IMR-90 (cell line): ENCODE measurements around the gene SPATA12. TPM values are rescaled to one million over a fixed set of nuclear protein-coding genes. Genes with fewer than 3 reads are reported as not detected.

ENCODE experiments used
- ATAC-seq: fragments of 200-7000 bp; cut with Tn5 transposase; 2 replicates; pipeline ENCODE4 v1.9.1; 2020; ENCODE audit warnings: low read depth, mild to moderate bottlenecking, moderate library complexity
- BruUV-seq: library from RNA; stranded (reverse); fragments of 400-500 nt; replicated peaks from 2 replicates; lab custom pipeline; 2021; lab: Mats Ljungman, UMichigan
- CTCF ChIA-PET: fragments of 300-600 bp; formaldehyde crosslinking; extraction: SDS; loops from one replicate; lab custom pipeline; 2021; ENCODE audit warnings: antibody characterized with exemption; lab: Yijun Ruan, JAX
- POLR2A ChIA-PET: fragments of 300-600 bp; sonication (Branson Sonifier 250); formaldehyde crosslinking; loops from one replicate; lab custom pipeline; 2022; ENCODE audit warnings: antibody characterized with exemption; ENCODE audit not compliant: unreplicated experiment; lab: Charles Lee
- DNase-seq: peaks from one replicate; pipeline ENCODE4 v3.0.0; 2013
- H2AFZ ChIP-seq: replicated peaks from 2 replicates; pipeline ENCODE3; 2013; ENCODE audit warnings: low read length, mild to moderate bottlenecking; ENCODE audit not compliant: poor library complexity
- H2AK5ac ChIP-seq: 2 replicates; pipeline ENCODE4 v1.6.1; 2013; ENCODE audit warnings: low read depth, low read length, inconsistent platforms
- H2AK9ac ChIP-seq: replicated peaks from 2 replicates; pipeline ENCODE3; 2013; ENCODE audit warnings: mild to moderate bottlenecking, low read depth, low read length, moderate library complexity; ENCODE audit not compliant: poor library complexity
- H2BK120ac ChIP-seq: 2 replicates; pipeline ENCODE4 v1.6.1; 2013; ENCODE audit warnings: low read depth, low read length, inconsistent platforms
- H2BK15ac ChIP-seq: 3 replicates; pipeline ENCODE4 v1.6.1; 2013; ENCODE audit warnings: low read depth, low read length, inconsistent platforms
- H2BK20ac ChIP-seq: 2 replicates; pipeline ENCODE4 v1.6.1; 2013; ENCODE audit warnings: low read depth, mild to moderate bottlenecking, inconsistent platforms, low read length, moderate library complexity
- H2BK5ac ChIP-seq: 2 replicates; pipeline ENCODE4 v1.6.1; 2013; ENCODE audit warnings: mild to moderate bottlenecking, low read depth, low read length, inconsistent platforms; ENCODE audit not compliant: poor library complexity, severe bottlenecking
- H3K14ac ChIP-seq: replicated peaks from 2 replicates; pipeline ENCODE4 v1.6.1; 2013; ENCODE audit warnings: low read depth, low read length, inconsistent platforms
- H3K18ac ChIP-seq: 2 replicates; pipeline ENCODE4 v1.6.1; 2013; ENCODE audit warnings: low read depth, low read length, control low read depth
- H3K23ac ChIP-seq: 2 replicates; pipeline ENCODE4 v1.6.1; 2013; ENCODE audit warnings: low read depth, low read length, inconsistent platforms
- H3K27ac ChIP-seq: 2 replicates; pipeline ENCODE4 v1.5.1; 2013; ENCODE audit warnings: mild to moderate bottlenecking, control low read depth, low read length; ENCODE audit not compliant: insufficient read depth
- H3K27me3 ChIP-seq: 2 replicates; pipeline ENCODE4 v1.6.1; 2013; ENCODE audit warnings: low read length; ENCODE audit not compliant: control insufficient read depth, insufficient read depth
- H3K36me3 ChIP-seq: 2 replicates; pipeline ENCODE4 v1.6.1; 2013; ENCODE audit warnings: low read length, mixed read lengths; ENCODE audit not compliant: control insufficient read depth, insufficient read depth
- H3K4ac ChIP-seq: 2 replicates; pipeline ENCODE4 v1.6.1; 2013; ENCODE audit warnings: low read depth, low read length, inconsistent platforms
- H3K4me1 ChIP-seq: 2 replicates; pipeline ENCODE4 v1.6.1; 2013; ENCODE audit warnings: low read length, mixed read lengths; ENCODE audit not compliant: control insufficient read depth, insufficient read depth
- H3K4me2 ChIP-seq: 2 replicates; pipeline ENCODE4 v1.6.1; 2013; ENCODE audit warnings: low read depth, mild to moderate bottlenecking, control low read depth, low read length, moderate library complexity
- H3K4me3 ChIP-seq: 2 replicates; pipeline ENCODE4 v1.5.1; 2013; ENCODE audit warnings: low read depth, mild to moderate bottlenecking, control low read depth, low read length, moderate library complexity; ENCODE audit not compliant: insufficient read depth
- H3K56ac ChIP-seq: 2 replicates; pipeline ENCODE4 v1.6.1; 2013; ENCODE audit warnings: low read length, inconsistent platforms; ENCODE audit not compliant: insufficient read depth; ENCODE audit errors: extremely low read depth
- H3K79me1 ChIP-seq, 2 experiments: 2 replicates each; pipeline ENCODE4 v1.6.1; 2013; ENCODE audit warnings: low read length in 2 of 2, inconsistent platforms in 1 of 2, low read depth in 1 of 2
- H3K9ac ChIP-seq: 2 replicates; pipeline ENCODE4 v1.6.1; 2013; ENCODE audit warnings: low read depth, low read length, control low read depth
- H3K9me1 ChIP-seq: 2 replicates; pipeline ENCODE4 v1.6.1; 2013; ENCODE audit warnings: low read length, inconsistent platforms; ENCODE audit not compliant: insufficient read depth
- H3K9me3 ChIP-seq: 2 replicates; pipeline ENCODE4 v1.6.1; 2013; ENCODE audit warnings: low read length; ENCODE audit not compliant: control insufficient read depth, insufficient read depth
- H4K20me1 ChIP-seq: 2 replicates; pipeline ENCODE4 v1.6.1; 2013; ENCODE audit warnings: low read length, inconsistent platforms; ENCODE audit not compliant: insufficient read depth
- H4K5ac ChIP-seq: 2 replicates; pipeline ENCODE4 v1.6.1; 2013; ENCODE audit warnings: mild to moderate bottlenecking, low read depth, low read length, control low read depth
- H4K8ac ChIP-seq, 2 experiments: 2 replicates each; pipeline ENCODE4 v1.6.1; 2013; ENCODE audit warnings: low read depth in 2 of 2, low read length in 2 of 2, control low read depth in 1 of 2, inconsistent platforms in 1 of 2
- H4K91ac ChIP-seq: 2 replicates; pipeline ENCODE4 v1.6.1; 2013; ENCODE audit warnings: low read depth, low read length, inconsistent platforms; ENCODE audit not compliant: insufficient read depth
- BHLHE40 ChIP-seq: fragments of 150-350 bp; IDR thresholded peaks from 2 replicates; pipeline ENCODE4 v1.6.1; 2016; ENCODE audit warnings: mild to moderate bottlenecking, low read depth, low read length
- CEBPB ChIP-seq: IDR thresholded peaks from 2 replicates; pipeline ENCODE4 v1.6.1; 2012; ENCODE audit warnings: low read depth, low read length, improper control_type of control experiment
- CHD1 ChIP-seq: IDR thresholded peaks from 2 replicates; pipeline ENCODE4 v1.6.1; 2012; ENCODE audit warnings: low read depth, low read length, improper control_type of control experiment
- CTCF ChIP-seq: conservative IDR thresholded peaks from 2 replicates; pipeline ENCODE4 v1.5.1; 2012; ENCODE audit warnings: mild to moderate bottlenecking, low read depth, low read length, improper control_type of control experiment
- ELK1 ChIP-seq: fragments of 150-350 bp; IDR thresholded peaks from 2 replicates; pipeline ENCODE4 v1.6.1; 2016; ENCODE audit warnings: low read depth, mild to moderate bottlenecking, low read length, moderate library complexity, borderline replicate concordance
- FOS ChIP-seq: fragments of 150-350 bp; IDR thresholded peaks from 2 replicates; pipeline ENCODE4 v1.6.1; 2016; ENCODE audit warnings: low read depth, low read length
- MAFK ChIP-seq: IDR thresholded peaks from 2 replicates; pipeline ENCODE4 v1.6.1; 2012; ENCODE audit warnings: low read depth, low read length, improper control_type of control experiment
- MAZ ChIP-seq: IDR thresholded peaks from 2 replicates; pipeline ENCODE4 v1.6.1; 2012; ENCODE audit warnings: low read depth, mild to moderate bottlenecking, low read length, improper control_type of control experiment, moderate library complexity, borderline replicate concordance
- MXI1 ChIP-seq: IDR thresholded peaks from 2 replicates; pipeline ENCODE4 v1.6.1; 2012; ENCODE audit warnings: low read depth, mild to moderate bottlenecking, low read length, moderate library complexity, borderline replicate concordance
- NFE2L2 ChIP-seq: fragments of 150-350 bp; IDR thresholded peaks from 2 replicates; pipeline ENCODE4 v1.6.1; 2016; ENCODE audit warnings: low read depth, mild to moderate bottlenecking, low read length
- POLR2A ChIP-seq: IDR thresholded peaks from 2 replicates; pipeline ENCODE4 v1.6.1; 2012; ENCODE audit warnings: mild to moderate bottlenecking, low read depth, low read length
- RAD21 ChIP-seq: IDR thresholded peaks from 2 replicates; pipeline ENCODE4 v1.6.1; 2012; ENCODE audit warnings: low read length, improper control_type of control experiment
- RCOR1 ChIP-seq: IDR thresholded peaks from 2 replicates; pipeline ENCODE4 v1.6.1; 2012; ENCODE audit warnings: mild to moderate bottlenecking, low read length, improper control_type of control experiment; ENCODE audit not compliant: insufficient replicate concordance
- RFX5 ChIP-seq: IDR thresholded peaks from 2 replicates; pipeline ENCODE4 v1.8.0; 2012; ENCODE audit warnings: low read depth, mild to moderate bottlenecking, low read length, moderate library complexity
- SMC3 ChIP-seq: fragments of 150-350 bp; IDR thresholded peaks from 2 replicates; pipeline ENCODE4 v1.6.1; 2016; ENCODE audit warnings: low read depth, mild to moderate bottlenecking, antibody characterized with exemption, low read length, moderate library complexity
- WGBS, 2 experiments: methylation state at CpG; one replicate each; pipeline versions ENCODE4 v1.1.5 to v1.1.7; 2013; ENCODE audit warnings: missing lambda C conversion rate in 2 of 2; ENCODE audit not compliant: insufficient read length in 1 of 2; ENCODE audit errors: extremely low coverage in 2 of 2; 5-methylcytosine and 5-hydroxymethylcytosine counted together
- dilution Hi-C: fragments of 300-500 bp; cut with HindIII; formaldehyde crosslinking; loops from one replicate; pipeline ENCODE4 v1.14.3; 2018; ENCODE audit warnings: low sequenced_read_pairs; ENCODE audit not compliant: unreplicated experiment
- in situ Hi-C: fragments of 300-500 bp; cut with MboI; formaldehyde crosslinking; loops from 3 replicates; pipeline ENCODE4 v1.14.3; 2019; ENCODE audit warnings: low sequenced_read_pairs, inconsistent platforms, mixed read lengths
- intact Hi-C: fragments of 100-400 bp; cut with micrococcal nuclease; formaldehyde crosslinking; loops from 2 replicates; pipeline ENCODE4 v1.10.0; 2022
- polyA plus RNA-seq, 3 experiments: library from polyadenylated mRNA; depleted of rRNA; stranded (reverse); fragments of >200 nt; gene quantifications; 2 replicates each; pipeline ENCODE4 v1.2.3, GENCODE V29; 2012; ENCODE audit warnings: low replicate concordance in 1 of 3
- total RNA-seq: library from RNA; depleted of rRNA; stranded (reverse); fragments of >200 nt; gene quantifications from 2 replicates; pipeline ENCODE4 v1.2.3, GENCODE V29; 2012
- TF ChIP-seq, protein P1 (sequence below): fragments of 150-350 bp; IDR thresholded peaks from 2 replicates; pipeline ENCODE4 v1.6.1; 2017; ENCODE audit warnings: mild to moderate bottlenecking, antibody characterized with exemption, low read length, low read depth

Gene SPATA12
- total and polyA plus RNA-seq, 2 of the 4 experiments (the other 2 are of a cell fraction): under 0.01 TPM; not detected in 1

DNA sequence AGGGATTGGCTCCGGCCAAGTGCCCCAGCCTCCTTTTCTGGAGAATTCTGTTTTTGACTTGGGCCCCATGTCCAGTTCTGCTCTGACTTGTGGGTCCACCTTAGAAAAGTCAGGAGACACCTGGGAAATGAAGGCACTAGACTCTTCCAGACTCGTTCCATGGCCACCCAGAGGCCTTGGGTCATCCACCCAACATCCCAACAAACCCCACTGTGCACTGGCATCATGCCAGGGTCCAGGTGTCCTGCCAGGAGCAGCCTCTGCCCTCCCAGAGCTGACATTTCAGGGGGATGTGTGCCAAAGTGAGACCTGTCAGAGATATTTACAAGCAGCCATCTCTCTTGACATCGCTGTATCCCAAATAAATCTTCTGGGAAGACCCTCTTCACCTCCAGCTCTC, 13.2 kb downstream of the SPATA12 start:
- no peak overlapping the region for H3K23ac ChIP-seq
- H2BK120ac ChIP-seq: no peak overlapping the region
- no peak overlapping the region for H3K4ac ChIP-seq
- DNase-seq (no peak), ATAC-seq (no peak)
- in situ Hi-C loops (no loop called here), intact Hi-C loops (no loop called here), dilution Hi-C loops (no loop called here)
- ChIA-PET POLR2A (no interaction called here), CTCF (no interaction called here)
- H2BK15ac ChIP-seq: no peak overlapping the region
- no peak overlapping the region for H2AFZ ChIP-seq
- no peaks in the 10 kb centered on the region for H3K9me1 ChIP-seq
- no peak overlapping the region for H4K5ac ChIP-seq
- H3K9me3 ChIP-seq: no peaks in the 10 kb centered on the region
- H2AK9ac ChIP-seq: no peak overlapping the region
- TF ChIP-seq, protein P1, sequence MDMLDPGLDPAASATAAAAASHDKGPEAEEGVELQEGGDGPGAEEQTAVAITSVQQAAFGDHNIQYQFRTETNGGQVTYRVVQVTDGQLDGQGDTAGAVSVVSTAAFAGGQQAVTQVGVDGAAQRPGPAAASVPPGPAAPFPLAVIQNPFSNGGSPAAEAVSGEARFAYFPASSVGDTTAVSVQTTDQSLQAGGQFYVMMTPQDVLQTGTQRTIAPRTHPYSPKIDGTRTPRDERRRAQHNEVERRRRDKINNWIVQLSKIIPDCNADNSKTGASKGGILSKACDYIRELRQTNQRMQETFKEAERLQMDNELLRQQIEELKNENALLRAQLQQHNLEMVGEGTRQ: no peak
- TF ChIP-seq CEBPB (no peak), CTCF (no peak), RFX5 (no peak), POLR2A (no peak), MAZ (no peak), NFE2L2 (no peak), ELK1 (no peak), MXI1 (no peak), MAFK (no peak), RCOR1 (no peak), CHD1 (no peak), SMC3 (no peak), RAD21 (no peak), FOS (no peak), BHLHE40 (no peak)
- no peaks in the 10 kb centered on the region for H3K79me1 ChIP-seq
- peaks cover 13% of the 10 kb centered on the region for H3K27me3 ChIP-seq
- no peak overlapping the region for H3K4me3 ChIP-seq
- H3K4me2 ChIP-seq: no peak overlapping the region
- no peak overlapping the region for H3K18ac ChIP-seq
- no peak overlapping the region for H3K9ac ChIP-seq
- WGBS, 2 experiments: 83% methylated on average over 1 of the region's 3 CpGs; no CpG with 5 or more reads in 1 of the 2 experiments
- H2BK20ac ChIP-seq: no peak overlapping the region
- H4K20me1 ChIP-seq: no peaks in the 10 kb centered on the region
- no TSS peak for BruUV-seq
- H3K4me1 ChIP-seq: peaks cover under 1% of the 10 kb centered on the region; the same call in 1 of the 2 replicates
- no peak overlapping the region for H3K56ac ChIP-seq
- no peak overlapping the region for H3K14ac ChIP-seq
- no peak overlapping the region for H2BK5ac ChIP-seq
- no peak overlapping the region for H2AK5ac ChIP-seq
- H4K91ac ChIP-seq: no peak overlapping the region
- H4K8ac ChIP-seq: no peak overlapping the region
- no peak overlapping the region for H3K27ac ChIP-seq
- 0 out of 2 replicates have a peak, but pooled peaks cover 1% of the 10 kb centered on the region for H3K36me3 ChIP-seq
